Fibroblast of pulmonary artery (primary cell): ENCODE measurements around the gene SRCAP.

Experiments used
- DNase-seq: peaks from one replicate; pipeline ENCODE4 v3.0.0-alpha.2; 2010; ENCODE audit warnings: low read depth
- H3K4me3 ChIP-seq: replicated peaks from 2 replicates; pipeline ENCODE4 v1.5.1; 2011; ENCODE audit warnings: low read depth, mild to moderate bottlenecking, control low read depth, low read length, moderate library complexity
- TF ChIP-seq, protein P1 (sequence below): IDR thresholded peaks from 2 replicates; pipeline ENCODE4 v1.5.1; 2011; ENCODE audit warnings: mild to moderate bottlenecking, control low read depth, low read length, inconsistent platforms; ENCODE audit errors: missing control alignments

SRCAP gene

DNA sequence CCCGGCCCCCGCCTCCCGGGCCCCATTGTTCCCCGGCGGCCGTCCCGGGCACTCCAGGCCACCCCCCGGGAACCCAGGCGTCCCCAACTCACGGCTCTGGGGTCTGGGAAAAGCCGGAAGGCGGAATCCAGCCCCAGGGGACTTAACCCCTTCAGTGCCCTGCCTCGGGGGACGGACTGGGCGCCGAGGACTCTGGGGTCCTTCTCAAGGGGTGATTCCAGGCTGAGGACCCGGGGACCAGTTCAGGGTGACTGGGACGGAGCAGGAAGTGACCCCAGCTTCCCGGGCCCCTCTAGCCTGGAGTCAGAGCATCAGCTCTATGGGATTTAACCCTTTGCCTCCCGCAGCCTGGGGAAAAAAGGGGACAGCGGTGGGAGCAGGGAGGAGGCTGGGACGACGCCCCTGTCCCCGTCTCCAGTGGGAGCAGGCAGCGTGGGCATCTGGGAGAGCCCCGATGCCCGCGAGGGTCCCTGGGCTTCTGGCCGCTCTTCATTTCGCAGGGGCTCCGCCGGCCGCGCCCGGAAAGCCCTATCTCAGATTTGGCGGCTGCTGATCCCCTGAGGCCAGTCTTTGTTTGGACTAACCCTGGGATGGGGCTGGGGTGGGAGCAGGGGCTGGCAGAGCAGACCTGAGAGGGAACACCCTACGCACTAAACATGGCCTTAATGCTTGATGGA lies 88.1 kb downstream of the SRCAP start, which contains the start of gene ZNF629:
Gene ZNF629 (minus strand): TSS at position 270 of the 677 bp plus-strand sequence. CDS start 2,723 bp downstream, outside the sequence.
- DNase-seq, result peak; percentile 70
- peak within 1 kb of the TSS; percentile 94 for H3K4me3 ChIP-seq
- TF ChIP-seq, protein P1, sequence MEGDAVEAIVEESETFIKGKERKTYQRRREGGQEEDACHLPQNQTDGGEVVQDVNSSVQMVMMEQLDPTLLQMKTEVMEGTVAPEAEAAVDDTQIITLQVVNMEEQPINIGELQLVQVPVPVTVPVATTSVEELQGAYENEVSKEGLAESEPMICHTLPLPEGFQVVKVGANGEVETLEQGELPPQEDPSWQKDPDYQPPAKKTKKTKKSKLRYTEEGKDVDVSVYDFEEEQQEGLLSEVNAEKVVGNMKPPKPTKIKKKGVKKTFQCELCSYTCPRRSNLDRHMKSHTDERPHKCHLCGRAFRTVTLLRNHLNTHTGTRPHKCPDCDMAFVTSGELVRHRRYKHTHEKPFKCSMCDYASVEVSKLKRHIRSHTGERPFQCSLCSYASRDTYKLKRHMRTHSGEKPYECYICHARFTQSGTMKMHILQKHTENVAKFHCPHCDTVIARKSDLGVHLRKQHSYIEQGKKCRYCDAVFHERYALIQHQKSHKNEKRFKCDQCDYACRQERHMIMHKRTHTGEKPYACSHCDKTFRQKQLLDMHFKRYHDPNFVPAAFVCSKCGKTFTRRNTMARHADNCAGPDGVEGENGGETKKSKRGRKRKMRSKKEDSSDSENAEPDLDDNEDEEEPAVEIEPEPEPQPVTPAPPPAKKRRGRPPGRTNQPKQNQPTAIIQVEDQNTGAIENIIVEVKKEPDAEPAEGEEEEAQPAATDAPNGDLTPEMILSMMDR, result no peak

DNA sequence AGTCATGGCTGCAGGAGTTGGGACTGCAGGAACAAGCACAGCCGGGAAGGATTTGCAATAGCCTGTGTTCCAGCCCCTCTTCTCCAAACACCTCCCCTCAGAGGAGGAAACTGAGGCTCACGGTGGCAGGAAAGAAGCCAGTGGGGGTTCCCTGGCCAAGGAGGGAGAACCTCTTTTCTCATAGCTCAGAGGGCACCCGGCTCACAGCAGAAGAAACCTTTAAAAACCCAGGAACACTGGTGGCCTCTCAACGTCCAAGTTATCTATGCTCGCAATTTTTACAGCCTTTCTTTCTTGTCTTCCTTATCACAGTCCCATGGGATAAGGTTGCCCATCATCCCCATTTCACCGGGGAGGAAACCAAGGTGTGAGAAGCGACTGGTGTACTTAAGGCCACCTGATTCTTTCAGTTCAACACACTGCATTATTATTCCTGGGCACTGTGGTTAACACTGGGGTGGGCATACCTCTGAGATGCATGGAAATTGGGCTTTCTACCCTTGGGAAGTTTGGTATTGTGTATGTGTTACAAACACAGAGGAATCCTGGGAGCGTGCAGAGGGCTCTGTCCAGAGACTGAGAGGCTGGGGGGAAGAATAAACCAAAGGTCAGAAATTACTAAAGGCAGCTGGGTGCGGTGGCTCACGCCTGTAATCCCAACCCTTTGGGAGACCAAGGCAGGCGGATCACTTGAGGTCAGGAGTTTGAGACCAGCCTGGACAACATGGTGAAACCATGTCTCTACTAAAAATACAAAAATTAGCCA lies 88.8 kb downstream of the SRCAP start:
- H3K4me3 ChIP-seq, result peak overlapping the region; percentile 94
- no peak for DNase-seq
- TF ChIP-seq, protein P1, result no peak
